Hepatocyte (in vitro differentiated cells): ENCODE results near the gene CPM.

Experiments
- CTCF ChIP-seq: fragments of 200-600 bp; sonication (generic); IDR thresholded peaks from 2 replicates; pipeline ENCODE4 v1.5.1; 2016; ENCODE audit warnings: antibody characterized with exemption, mild to moderate bottlenecking; ENCODE audit not compliant: poor library complexity
- EZH2 ChIP-seq: fragments of 200-600 bp; sonication (generic); IDR thresholded peaks from 2 replicates; pipeline ENCODE4 v1.6.1; 2016; ENCODE audit warnings: antibody characterized with exemption, mild to moderate bottlenecking, borderline replicate concordance

- no peak for TF ChIP-seq CTCF
- no peak for TF ChIP-seq EZH2
These were observed 78.9 kb downstream of the CPM start for GRCh38 chr12:68854078-68854468.
